HepG2 (cell line): ENCODE results near the gene DHFR2.

Experiments used
- JUN ChIP-seq: sonication (generic); formaldehyde crosslinking; IDR thresholded peaks from 2 replicates; pipeline ENCODE4 v1.4.0; 2020; ENCODE audit warnings: mild to moderate bottlenecking, missing genetic modification reagents
- MAFK ChIP-seq, 2 experiments: IDR thresholded peaks in 1 of 2; conservative IDR thresholded peaks in 1 of 2; 2 replicates each; pipeline ENCODE4 v1.6.1; 2011; ENCODE audit warnings: improper control_type of control experiment in 2 of 2, low read length in 2 of 2
- RARA ChIP-seq: IDR thresholded peaks from 2 replicates; pipeline ENCODE4 v1.6.1; 2016; ENCODE audit warnings: missing genetic modification reagents, missing compliant biosample characterization
- RNF2 ChIP-seq: fragments of 450-650 bp; conservative IDR thresholded peaks from 2 replicates; pipeline ENCODE4 v1.6.1; 2016; ENCODE audit warnings: low read depth
- ZNF614 ChIP-seq: IDR thresholded peaks from 2 replicates; pipeline ENCODE4 v1.6.1; 2018; ENCODE audit warnings: missing biosample characterization, missing genetic modification reagents, inconsistent platforms, borderline replicate concordance
- TF ChIP-seq, protein P1 (sequence below): sonication (generic); formaldehyde crosslinking; IDR thresholded peaks from 2 replicates; pipeline ENCODE4 v1.5.0; 2020; ENCODE audit warnings: mild to moderate bottlenecking, missing genetic modification reagents
- TF ChIP-seq, protein P2 (sequence below): sonication (generic); formaldehyde crosslinking; IDR thresholded peaks from 2 replicates; pipeline ENCODE4 v1.5.0; 2020; ENCODE audit warnings: mild to moderate bottlenecking, missing genetic modification reagents, moderate library complexity
- TF ChIP-seq, protein P3 (sequence below): sonication (generic); formaldehyde crosslinking; IDR thresholded peaks from 2 replicates; pipeline ENCODE4 v1.8.1; 2023; ENCODE audit warnings: missing genetic modification reagents, inconsistent platforms, borderline replicate concordance

DNA sequence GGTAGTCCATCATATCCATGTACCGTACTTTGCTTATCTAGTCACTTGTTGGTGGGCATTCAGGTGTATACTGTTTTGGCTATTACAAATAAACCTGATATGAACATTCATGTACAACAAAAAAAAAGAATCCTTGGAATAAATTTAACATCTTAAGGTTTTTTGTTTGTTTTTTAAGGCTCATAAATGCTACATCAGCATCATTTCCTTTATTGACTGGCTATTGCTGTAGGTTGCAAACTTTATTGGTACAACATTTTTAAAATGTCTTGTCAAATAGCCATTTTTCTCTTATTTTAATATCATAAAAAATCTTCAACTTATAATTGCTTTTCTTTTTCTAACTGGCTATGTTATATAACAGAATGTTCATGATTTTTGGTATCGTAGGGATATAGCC is 16.2 kb downstream of the DHFR2 start:
- TF ChIP-seq RNF2 (no peak), RARA (CRISPR knock-in tag) (no peak), JUN (CRISPR knock-in tag) (no peak), ZNF614 (CRISPR knock-in tag) (no peak), MAFK (conservative IDR thresholded peaks at IDR 0.05 in 1 of 2, IDR thresholded peaks at IDR 0.05 in 1 of 2; ENCODE audit: low read length in 2 of 2) (peak; percentile 75 to 81)
- TF ChIP-seq, protein P1, sequence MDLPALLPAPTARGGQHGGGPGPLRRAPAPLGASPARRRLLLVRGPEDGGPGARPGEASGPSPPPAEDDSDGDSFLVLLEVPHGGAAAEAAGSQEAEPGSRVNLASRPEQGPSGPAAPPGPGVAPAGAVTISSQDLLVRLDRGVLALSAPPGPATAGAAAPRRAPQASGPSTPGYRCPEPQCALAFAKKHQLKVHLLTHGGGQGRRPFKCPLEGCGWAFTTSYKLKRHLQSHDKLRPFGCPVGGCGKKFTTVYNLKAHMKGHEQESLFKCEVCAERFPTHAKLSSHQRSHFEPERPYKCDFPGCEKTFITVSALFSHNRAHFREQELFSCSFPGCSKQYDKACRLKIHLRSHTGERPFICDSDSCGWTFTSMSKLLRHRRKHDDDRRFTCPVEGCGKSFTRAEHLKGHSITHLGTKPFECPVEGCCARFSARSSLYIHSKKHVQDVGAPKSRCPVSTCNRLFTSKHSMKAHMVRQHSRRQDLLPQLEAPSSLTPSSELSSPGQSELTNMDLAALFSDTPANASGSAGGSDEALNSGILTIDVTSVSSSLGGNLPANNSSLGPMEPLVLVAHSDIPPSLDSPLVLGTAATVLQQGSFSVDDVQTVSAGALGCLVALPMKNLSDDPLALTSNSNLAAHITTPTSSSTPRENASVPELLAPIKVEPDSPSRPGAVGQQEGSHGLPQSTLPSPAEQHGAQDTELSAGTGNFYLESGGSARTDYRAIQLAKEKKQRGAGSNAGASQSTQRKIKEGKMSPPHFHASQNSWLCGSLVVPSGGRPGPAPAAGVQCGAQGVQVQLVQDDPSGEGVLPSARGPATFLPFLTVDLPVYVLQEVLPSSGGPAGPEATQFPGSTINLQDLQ (CRISPR knock-in tag): no peak
- TF ChIP-seq, protein P2, sequence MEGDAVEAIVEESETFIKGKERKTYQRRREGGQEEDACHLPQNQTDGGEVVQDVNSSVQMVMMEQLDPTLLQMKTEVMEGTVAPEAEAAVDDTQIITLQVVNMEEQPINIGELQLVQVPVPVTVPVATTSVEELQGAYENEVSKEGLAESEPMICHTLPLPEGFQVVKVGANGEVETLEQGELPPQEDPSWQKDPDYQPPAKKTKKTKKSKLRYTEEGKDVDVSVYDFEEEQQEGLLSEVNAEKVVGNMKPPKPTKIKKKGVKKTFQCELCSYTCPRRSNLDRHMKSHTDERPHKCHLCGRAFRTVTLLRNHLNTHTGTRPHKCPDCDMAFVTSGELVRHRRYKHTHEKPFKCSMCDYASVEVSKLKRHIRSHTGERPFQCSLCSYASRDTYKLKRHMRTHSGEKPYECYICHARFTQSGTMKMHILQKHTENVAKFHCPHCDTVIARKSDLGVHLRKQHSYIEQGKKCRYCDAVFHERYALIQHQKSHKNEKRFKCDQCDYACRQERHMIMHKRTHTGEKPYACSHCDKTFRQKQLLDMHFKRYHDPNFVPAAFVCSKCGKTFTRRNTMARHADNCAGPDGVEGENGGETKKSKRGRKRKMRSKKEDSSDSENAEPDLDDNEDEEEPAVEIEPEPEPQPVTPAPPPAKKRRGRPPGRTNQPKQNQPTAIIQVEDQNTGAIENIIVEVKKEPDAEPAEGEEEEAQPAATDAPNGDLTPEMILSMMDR (CRISPR knock-in tag): no peak
- TF ChIP-seq, protein P3, sequence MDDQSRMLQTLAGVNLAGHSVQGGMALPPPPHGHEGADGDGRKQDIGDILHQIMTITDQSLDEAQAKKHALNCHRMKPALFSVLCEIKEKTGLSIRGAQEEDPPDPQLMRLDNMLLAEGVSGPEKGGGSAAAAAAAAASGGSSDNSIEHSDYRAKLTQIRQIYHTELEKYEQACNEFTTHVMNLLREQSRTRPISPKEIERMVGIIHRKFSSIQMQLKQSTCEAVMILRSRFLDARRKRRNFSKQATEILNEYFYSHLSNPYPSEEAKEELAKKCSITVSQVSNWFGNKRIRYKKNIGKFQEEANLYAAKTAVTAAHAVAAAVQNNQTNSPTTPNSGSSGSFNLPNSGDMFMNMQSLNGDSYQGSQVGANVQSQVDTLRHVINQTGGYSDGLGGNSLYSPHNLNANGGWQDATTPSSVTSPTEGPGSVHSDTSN: no peak
